Measurements from ENCODE around the gene RASD2.
"Not testable (repeated sequence)": the region's sequence is repeated elsewhere in the genome, so short reads cannot be mapped to it uniquely, and the experiment has no call there.

The RASD2 gene

DNA sequence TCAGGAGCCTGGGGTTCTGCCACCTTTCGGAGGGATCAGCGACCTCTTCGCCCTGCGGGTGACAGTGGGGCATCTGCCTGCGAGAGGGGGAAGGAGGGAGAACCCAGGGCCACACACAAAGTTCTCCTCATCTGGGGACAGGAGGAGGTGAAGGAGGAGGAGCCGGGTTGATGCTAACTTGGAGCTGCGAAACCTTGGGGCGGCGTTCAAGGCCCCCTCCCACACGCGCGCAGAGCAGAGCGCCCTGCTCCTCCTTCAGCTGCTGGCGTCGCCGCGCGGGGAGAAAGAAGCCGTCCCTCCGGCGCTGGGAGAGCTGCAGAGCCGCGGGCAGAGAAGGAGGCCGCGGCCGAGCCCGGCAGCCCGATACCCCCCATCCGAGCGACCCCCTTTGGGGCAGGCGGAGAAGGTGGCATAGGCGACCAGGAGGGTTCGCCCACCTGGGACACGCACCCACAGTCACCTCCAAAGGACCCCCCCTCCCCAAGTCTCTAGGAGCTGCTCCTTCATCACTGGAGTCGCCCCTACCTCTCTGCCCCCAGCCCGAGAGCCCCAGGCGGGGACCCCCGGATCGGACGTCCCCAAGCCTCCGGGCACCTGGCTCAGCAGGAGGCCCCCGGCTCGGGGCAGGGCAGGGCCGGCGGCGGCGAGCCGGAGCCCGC lies at the start of gene RASD2:
Gene RASD2 (plus strand): TSS at position 237 of the 659 bp plus-strand sequence. CDS start 5,979 bp downstream, outside the sequence.
- peak in 1 of 2 donors; percentile 18 for DNase-seq (ENCODE audit: low read depth in 2 of 2)

DNA sequence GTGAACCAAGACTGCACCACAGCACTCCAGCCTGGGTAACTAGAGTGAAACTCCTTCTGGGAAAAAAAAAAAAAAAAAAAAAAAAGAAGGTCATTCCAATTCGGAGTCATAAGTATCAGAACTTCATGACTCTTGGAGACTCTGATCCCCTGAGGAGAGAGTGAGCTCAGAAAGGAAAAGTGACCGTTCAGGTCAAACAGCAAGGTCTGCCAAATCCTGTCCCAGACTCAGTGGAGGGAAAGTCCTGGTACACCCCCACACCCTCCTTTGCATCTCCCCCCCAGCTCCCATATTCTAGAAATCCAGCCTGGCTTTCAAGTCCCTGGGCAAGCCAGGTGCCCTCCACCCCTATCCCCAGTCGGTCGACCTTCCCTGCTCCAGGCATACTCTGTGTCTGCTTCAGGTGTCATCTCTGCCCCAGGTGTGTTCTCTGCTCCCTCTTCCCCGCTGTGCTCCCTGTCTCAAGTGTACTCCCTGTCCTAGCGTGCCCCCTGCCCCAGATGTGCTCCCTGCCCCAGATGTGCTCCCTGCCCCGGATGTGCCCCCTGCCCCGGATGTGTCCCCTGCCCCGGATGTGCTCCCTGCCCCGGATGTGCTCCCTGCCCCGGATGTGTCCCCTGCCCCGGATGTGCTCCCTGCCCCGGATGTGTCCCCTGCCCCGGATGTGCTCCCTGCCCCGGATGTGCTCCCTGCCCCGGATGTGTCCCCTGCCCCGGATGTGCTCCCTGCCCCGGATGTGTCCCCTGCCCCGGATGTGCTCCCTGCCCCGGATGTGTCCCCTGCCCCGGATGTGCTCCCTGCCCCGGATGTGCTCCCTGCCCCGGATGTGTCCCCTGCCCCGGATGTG lies 49.3 kb upstream of the RASD2 start:
- not testable (repeated sequence) for DNase-seq (ENCODE audit: low read depth in 2 of 2)

DNA sequence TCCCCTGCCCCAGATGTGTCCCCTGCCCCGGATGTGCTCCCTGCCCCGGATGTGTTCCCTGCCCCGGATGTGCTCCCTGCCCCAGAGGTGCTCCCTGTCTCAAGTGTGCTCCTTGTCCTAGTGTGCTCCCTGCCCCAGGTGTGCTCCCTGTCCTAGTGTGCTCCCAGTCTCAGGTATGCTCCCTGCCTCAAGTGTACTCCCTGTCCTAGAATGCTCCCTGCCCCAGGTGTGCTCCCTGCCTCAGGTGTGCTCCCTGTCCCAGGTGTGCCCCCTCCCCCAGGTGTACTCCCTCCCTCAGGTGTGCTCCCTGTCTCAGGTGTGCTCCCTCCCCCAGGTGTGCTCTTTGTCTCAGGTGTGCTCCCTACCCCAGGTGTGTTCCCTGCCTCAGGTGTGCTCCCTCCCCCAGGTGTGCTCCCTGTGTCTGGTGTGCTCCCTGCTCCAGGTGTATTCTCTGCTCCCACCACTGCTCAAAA lies 48.7 kb upstream of the RASD2 start:
- no peak for DNase-seq (ENCODE audit: low read depth in 2 of 2)

DNA sequence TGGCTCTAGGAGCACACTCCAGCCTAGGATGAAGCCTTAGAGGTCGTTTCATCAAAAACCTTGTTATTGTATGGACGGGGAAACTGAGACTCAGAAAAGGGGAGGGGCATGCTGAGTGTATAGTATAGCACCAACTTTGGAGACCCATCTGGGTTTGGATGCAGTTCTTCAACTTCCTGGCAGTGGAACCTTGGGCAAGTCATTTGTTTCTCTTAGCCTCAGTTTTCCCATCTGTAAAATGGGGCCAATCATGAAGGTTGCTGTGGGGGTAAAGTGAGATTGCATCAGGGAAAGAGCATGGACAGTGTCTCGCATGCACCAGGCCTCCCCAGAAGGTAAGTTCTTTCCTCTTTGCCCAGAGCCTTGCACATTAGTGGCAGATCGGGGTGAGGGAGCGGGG lies 47.6 kb upstream of the RASD2 start:
- no peak for DNase-seq (ENCODE audit: low read depth in 2 of 2)

- not testable (repeated sequence) for DNase-seq (ENCODE audit: low read depth in 2 of 2)
Observed at GRCh38 chr22:35495711-35496110, 44.9 kb upstream of the RASD2 start.

DNA sequence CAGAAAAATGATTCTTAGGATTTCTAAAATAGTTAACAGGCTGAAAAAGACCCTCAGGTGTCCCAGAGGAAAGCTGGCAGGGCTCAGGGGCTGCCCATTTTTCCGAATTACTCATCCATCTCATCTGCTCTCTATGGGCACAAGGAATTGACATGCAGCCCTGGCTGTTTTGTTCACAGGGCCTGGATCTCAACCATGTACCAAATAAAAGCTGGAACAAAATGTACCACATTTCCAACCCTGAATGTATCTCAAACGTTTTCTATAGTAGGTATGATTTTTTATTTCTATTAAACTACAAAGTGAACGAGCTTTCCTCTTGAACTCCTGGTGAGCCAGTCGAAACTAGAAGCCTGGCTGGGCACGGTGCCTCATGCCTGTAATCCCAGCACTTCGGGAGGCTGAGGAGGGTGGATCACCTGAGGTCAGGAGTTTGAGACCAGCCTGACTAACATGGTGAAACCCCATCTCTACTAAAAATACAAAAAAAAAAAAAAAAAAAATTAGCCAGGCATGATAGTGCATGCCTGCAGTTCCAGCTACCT lies 43.8 kb upstream of the RASD2 start:
- DNase-seq (ENCODE audit: low read depth in 2 of 2) = no peak

DNA sequence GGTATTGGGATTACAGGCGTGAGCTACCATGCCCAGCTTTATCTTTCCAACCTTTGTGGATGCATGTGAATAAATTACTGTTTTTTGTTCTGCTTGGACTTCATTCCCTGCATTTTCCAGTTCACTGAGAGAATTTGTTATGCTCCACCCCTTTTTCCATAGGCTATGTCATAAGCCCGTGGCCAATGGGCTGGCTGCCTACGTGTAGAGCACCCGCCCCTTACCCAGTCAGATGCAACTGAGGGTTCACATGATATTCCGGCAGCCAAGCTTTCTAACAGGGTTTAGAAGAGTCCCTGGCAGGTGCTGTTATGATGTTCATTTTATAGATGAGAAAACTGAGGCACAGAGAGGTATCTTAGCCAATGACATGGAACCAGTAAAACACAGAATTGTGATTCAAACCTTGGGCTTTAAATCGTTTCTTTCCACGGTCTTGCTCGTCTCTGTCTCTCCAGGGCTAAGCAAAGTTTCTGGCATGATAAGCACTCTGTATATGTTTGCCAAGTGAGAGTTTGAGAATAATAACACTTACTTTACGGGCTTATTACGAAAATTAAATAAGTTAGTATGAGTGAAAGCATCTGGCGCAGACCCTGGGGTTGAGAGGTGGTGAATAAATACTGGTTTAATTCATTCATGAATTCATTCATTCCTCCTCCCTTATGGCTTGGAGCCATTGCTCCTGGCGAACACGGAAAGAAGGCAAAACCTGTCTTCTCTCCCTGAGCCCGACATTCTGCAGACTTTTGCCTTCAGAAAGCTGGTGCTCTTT lies 42.4 kb upstream of the RASD2 start:
- DNase-seq (ENCODE audit: low read depth in 2 of 2) = no peak

GRCh38 chr22:35502836-35503235 lies 37.8 kb upstream of the RASD2 start:
- no peak for DNase-seq (ENCODE audit: low read depth in 2 of 2)

DNA sequence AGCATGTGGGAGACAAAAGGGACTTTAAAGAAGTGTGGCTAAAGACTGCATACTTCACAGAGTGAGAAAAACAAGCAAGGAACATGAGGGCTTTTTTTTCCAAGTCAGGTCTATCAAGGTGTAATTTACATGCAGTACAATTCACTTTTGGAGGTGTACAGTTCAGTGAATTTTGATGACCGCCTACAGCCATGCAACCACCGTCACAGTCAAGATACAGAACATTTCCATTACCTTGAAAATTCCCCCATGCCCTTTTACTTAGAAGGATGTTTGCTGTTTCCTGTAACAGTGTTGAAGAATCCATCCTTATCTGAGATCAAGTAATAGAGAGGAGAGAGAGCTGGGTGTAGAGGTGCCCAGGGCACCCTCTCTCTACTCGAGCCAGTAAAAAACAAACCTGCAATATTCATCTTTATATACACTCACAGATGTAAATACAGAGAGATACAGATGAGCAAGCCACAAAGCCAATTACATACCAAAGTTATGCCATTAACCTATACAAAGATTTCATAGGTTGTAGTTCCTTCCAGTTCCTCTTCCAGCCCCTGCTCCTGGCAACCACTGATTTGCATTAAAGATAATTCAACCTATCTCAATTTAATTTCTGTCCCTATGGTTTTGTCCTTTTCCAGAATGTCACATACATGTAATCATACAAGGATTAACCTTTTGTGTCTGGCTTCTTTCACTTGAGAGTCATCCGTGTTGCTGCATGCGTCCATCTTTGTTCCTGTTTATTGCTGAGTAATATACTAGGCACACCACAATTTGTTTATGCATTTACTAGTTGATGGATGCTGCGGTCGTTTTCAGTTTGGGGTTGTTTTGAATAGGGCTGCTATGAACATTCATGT lies 35.0 kb upstream of the RASD2 start:
- no peak for DNase-seq (ENCODE audit: low read depth in 2 of 2)

DNA sequence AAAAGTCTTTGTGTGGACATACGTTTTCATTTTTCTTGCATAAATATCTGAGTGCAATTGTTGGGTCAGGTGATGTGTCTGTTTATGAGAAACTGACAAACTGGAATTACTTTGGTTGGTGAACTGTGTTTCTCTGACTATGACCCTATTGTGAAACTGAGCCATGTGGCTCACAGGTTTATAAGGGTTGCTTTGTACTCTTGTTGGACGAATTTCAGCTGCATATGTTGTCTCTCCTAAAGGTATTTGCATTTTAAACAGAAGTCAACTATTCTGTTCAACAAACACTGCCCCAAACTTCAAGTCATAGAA lies 34.4 kb upstream of the RASD2 start:
- no peak for DNase-seq (ENCODE audit: low read depth in 2 of 2)

DNA sequence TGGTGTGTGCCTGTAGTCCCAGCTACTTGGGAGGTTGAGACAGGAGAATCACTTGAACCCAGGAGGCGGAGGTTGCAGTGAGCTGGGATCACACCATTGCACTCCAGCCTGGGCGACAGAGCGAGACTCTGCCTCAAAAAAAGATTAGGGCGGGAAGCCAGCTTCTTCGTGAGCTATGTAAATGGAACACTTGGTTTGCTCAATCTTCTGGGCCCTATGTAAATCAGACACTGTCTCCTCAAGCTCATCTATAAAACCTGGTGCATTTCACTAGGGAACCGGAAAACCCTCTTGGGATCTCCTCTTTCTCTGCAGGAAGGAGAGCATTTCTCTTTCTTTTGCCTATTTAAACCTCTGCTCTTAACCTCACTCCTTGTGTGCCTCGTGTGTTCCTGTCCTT lies 32.8 kb upstream of the RASD2 start:
- not testable (repeated sequence) for DNase-seq (ENCODE audit: low read depth in 2 of 2)

DNA sequence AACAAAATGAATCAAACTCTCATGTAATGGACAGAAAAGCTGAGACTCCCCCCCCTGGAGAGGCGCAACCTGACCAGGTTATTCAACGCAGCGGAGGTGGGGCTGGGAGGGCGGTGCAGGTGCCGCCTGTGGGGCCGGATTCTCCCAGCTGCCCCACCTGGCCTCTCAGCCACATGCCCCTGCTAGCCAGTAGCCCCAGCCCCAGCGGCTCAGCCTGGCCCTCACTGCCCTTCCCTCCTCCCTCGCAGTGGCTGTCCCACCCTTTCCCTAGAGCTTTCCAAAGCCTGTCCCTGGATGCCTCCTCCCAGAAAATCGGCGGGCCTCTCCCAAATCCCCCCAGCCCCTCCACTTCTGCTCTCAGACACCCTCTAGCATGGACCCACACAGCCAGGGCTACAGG lies 31.2 kb upstream of the RASD2 start:
- DNase-seq (ENCODE audit: low read depth in 2 of 2) = no peak

DNA sequence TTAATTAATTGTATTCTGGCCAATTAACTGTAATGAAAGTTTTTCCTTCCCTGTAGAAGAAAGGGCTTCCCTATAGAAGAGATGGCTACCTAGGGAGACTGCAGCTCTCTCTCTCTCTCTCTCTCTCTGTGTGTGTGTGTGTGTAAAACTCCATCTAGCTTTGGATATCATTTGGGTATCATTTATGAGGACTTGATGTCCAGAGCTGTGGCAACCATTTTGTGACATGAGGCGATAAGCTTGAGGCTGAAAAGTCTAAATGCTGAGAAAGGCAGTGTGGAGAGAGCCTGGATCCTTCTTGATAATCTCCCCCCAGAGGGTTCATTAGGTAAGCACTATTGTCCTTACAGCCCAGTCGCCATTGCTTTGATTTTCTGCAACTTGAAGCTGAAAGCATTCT lies 30.7 kb upstream of the RASD2 start:
- DNase-seq (ENCODE audit: low read depth in 2 of 2) = no peak

- no peak for DNase-seq (ENCODE audit: low read depth in 2 of 2)
Observed at GRCh38 chr22:35510481-35510934, 30.1 kb upstream of the RASD2 start.

- no peak for DNase-seq (ENCODE audit: low read depth in 2 of 2)
Observed at GRCh38 chr22:35510951-35511350, 29.7 kb upstream of the RASD2 start.

DNA sequence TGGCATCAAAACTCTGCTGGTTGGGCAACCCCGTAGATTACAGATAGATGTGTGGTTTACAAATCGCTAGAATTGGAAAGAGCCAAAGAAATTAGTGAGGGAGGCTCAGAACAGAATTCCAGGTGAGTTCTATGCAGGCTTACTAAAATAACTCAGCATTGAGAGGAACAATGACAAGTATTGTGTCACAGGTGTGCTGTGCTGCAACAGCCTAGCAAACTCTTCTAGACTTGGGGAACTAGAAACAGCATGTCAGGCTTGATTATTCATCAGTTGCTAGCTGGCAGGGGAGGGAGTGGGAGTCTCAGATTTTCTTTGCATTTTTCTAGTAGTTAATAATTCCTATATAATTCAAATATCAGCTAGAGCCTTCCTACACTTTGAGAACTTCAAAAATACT lies 26.3 kb upstream of the RASD2 start:
- no peak for DNase-seq (ENCODE audit: low read depth in 2 of 2)

DNA sequence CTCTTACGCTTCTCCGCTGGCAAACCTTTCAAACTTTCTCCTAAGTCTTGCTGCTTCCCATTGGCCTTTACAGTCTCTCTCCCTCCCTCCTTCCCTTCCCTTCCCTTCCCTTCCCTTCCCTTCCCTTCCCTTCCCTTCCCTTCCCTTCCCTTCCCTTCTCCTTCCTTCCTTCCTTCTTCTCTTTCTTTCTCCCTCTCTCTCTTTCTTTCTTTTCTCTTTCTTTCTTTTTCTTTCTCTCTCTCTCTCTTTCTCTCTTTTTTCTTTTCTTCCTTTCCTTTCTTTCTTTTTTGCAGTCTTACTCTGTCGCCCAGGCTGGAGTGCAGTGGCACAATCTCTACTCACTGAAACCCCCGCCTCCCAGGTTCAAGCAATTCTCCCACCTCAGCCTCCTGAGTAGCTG lies 24.7 kb upstream of the RASD2 start:
- DNase-seq (ENCODE audit: low read depth in 2 of 2) = not testable (repeated sequence)

GRCh38 chr22:35516723-35517122 lies 23.9 kb upstream of the RASD2 start:
- no peak for DNase-seq (ENCODE audit: low read depth in 2 of 2)

DNA sequence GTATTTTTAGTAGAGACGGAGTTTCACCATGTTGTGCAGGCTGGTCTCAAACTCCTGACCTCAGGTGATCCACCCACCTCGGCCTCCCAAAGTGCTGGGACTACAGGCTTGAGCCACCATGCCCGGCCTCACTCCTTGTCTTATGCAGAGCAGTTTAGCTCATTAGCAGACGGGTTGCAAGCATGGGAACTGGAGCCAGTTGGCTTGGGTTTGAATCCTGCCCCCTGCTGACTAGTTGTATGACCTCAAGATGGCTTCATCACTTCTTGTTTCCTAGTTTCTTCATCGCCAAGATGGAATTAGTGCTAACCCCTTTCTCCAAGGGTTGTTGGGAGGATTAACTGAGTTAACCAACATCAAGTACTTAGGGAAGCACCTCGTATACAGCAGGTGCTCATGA lies 23.4 kb upstream of the RASD2 start:
- no peak for DNase-seq (ENCODE audit: low read depth in 2 of 2)

GRCh38 chr22:35517769-35518530 lies 22.7 kb upstream of the RASD2 start:
- no peak for DNase-seq (ENCODE audit: low read depth in 2 of 2)
